Calu3 (cell line): Measurements from ENCODE around the gene PAQR5. TPM values are rescaled to one million over a fixed set of nuclear protein-coding genes. Genes with fewer than 3 reads are reported as not detected.

ENCODE experiments used
- BruUV-seq: library from RNA; stranded (reverse); fragments of 400-500 nt; replicated peaks from 2 replicates; lab custom pipeline; 2021; lab: Mats Ljungman, UMichigan
- CTCF ChIA-PET: fragments of 300-600 bp; sonication (Branson Sonifier 250); formaldehyde crosslinking; loops from one replicate; lab custom pipeline; 2022; ENCODE audit warnings: antibody characterized with exemption; lab: Charles Lee
- DNase-seq: peaks from one replicate; pipeline ENCODE4 v3.0.0; 2022
- H3K27ac Mint-ChIP-seq: one replicate; pipeline ENCODE4 v1.8.0; 2022; ENCODE audit warnings: mixed read lengths; ENCODE audit not compliant: unreplicated experiment
- H3K27me3 Mint-ChIP-seq: one replicate; pipeline ENCODE4 v1.8.0; 2022; ENCODE audit warnings: mixed read lengths; ENCODE audit not compliant: unreplicated experiment
- H3K36me3 Mint-ChIP-seq: one replicate; pipeline ENCODE4 v1.8.0; 2022; ENCODE audit warnings: mild to moderate bottlenecking, moderate library complexity, mixed read lengths; ENCODE audit not compliant: insufficient read depth, unreplicated experiment
- H3K4me1 Mint-ChIP-seq: one replicate; pipeline ENCODE4 v1.8.0; 2022; ENCODE audit warnings: mild to moderate bottlenecking, low read depth, mixed read lengths; ENCODE audit not compliant: unreplicated experiment
- H3K4me3 Mint-ChIP-seq: one replicate; pipeline ENCODE4 v1.8.0; 2022; ENCODE audit warnings: mild to moderate bottlenecking, low read depth, moderate library complexity, mixed read lengths; ENCODE audit not compliant: unreplicated experiment
- H3K9me3 Mint-ChIP-seq: one replicate; pipeline ENCODE4 v1.8.0; 2022; ENCODE audit warnings: low read depth, mixed read lengths; ENCODE audit not compliant: unreplicated experiment
- CTCF ChIP-seq: fragments of 200-600 bp; IDR thresholded peaks from one replicate; pipeline ENCODE4 v1.8.0; 2022; ENCODE audit warnings: antibody characterized with exemption; ENCODE audit not compliant: unreplicated experiment
- intact Hi-C: fragments of 100-400 bp; cut with micrococcal nuclease; formaldehyde crosslinking; loops from one replicate; pipeline ENCODE4 v1.10.0; 2022; ENCODE audit not compliant: unreplicated experiment
- total RNA-seq: library from RNA; stranded (reverse); gene quantifications from 2 replicates; pipeline ENCODE4 v1.2.3, GENCODE V29; 2022

PAQR5 gene
- total RNA-seq, 1 experiment from 2014 or later = 1.8 TPM

- DNase-seq = no peak
- peaks cover 4% of the 10 kb centered on the region for H3K4me1 Mint-ChIP-seq
Measured at GRCh38 chr15:69386284-69386683, 87.6 kb downstream of the PAQR5 start.

GRCh38 chr15:69388260-69388705, 89.6 kb downstream of the PAQR5 start:
- intact Hi-C loops = no loop called here
- DNase-seq = no peak
- peaks cover 18% of the 10 kb centered on the region for H3K4me1 Mint-ChIP-seq
- no TSS peak for BruUV-seq
- no peaks in the 10 kb centered on the region for H3K9me3 Mint-ChIP-seq
- no peak for TF ChIP-seq CTCF
- H3K27me3 Mint-ChIP-seq = no peaks in the 10 kb centered on the region
- H3K36me3 Mint-ChIP-seq = no peaks in the 10 kb centered on the region
- H3K27ac Mint-ChIP-seq = no peak overlapping the region
- H3K4me3 Mint-ChIP-seq = no peak overlapping the region
- CTCF ChIA-PET = interaction anchor here (0.6 kb wide), 1 partner anchor 617 kb away, joined by 13 read pairs; no protein-coding TSS in a partner anchor

More at GRCh38 chr15:69386284-69386683, 87.6 kb downstream of the PAQR5 start:
- H3K27me3 Mint-ChIP-seq = no peaks in the 10 kb centered on the region
- CTCF ChIA-PET = no interaction called here
- intact Hi-C loops = no loop called here
- BruUV-seq = no TSS peak
- H3K9me3 Mint-ChIP-seq = no peaks in the 10 kb centered on the region
- no peak for TF ChIP-seq CTCF
- H3K36me3 Mint-ChIP-seq = no peaks in the 10 kb centered on the region
- H3K27ac Mint-ChIP-seq = no peak overlapping the region
- H3K4me3 Mint-ChIP-seq = no peak overlapping the region

- H3K4me1 Mint-ChIP-seq = peaks cover 24% of the 10 kb centered on the region
- H3K9me3 Mint-ChIP-seq = no peaks in the 10 kb centered on the region
Measured at GRCh38 chr15:69389426-69389825, 90.7 kb downstream of the PAQR5 start.

GRCh38 chr15:69390575-69390974, 91.9 kb downstream of the PAQR5 start:
- Mint-ChIP-seq H3K4me1 (peaks cover 29% of the 10 kb centered on the region), H3K27ac (no peak overlapping the region), H3K4me3 (no peak overlapping the region), H3K36me3 (no peaks in the 10 kb centered on the region), H3K27me3 (no peaks in the 10 kb centered on the region), H3K9me3 (no peaks in the 10 kb centered on the region)
- CTCF ChIA-PET = interaction anchor here (0.6 to 0.7 kb wide), 2 partner anchors 230 to 808 kb away, joined by 3 read pairs; no protein-coding TSS in a partner anchor
- TF ChIP-seq CTCF = no peak
- intact Hi-C loops = loop anchor here (5.0 to 10.0 kb wide), 2 partner anchors 103 to 226 kb away; partner anchors contain the start of gene GLCE
- DNase-seq = no peak
- no TSS peak for BruUV-seq

More at GRCh38 chr15:69389426-69389825, 90.7 kb downstream of the PAQR5 start:
- H3K4me3 Mint-ChIP-seq = no peak overlapping the region
- no peak overlapping the region for H3K27ac Mint-ChIP-seq
- H3K36me3 Mint-ChIP-seq = no peaks in the 10 kb centered on the region
- intact Hi-C loops = no loop called here
- no peak for TF ChIP-seq CTCF
- H3K27me3 Mint-ChIP-seq = no peaks in the 10 kb centered on the region
- no TSS peak for BruUV-seq
- no peak for DNase-seq
- CTCF ChIA-PET = interaction anchor here (0.7 kb wide), 1 partner anchor 340 kb away, joined by 5 read pairs; no protein-coding TSS in a partner anchor
